IMR-90 (cell line): Measurements from ENCODE around the gene WDR13. TPM values are rescaled to one million over a fixed set of nuclear protein-coding genes. Genes with fewer than 3 reads are reported as not detected.

Source experiments
- ATAC-seq: fragments of 200-7000 bp; cut with Tn5 transposase; 2 replicates; pipeline ENCODE4 v1.9.1; 2020; ENCODE audit warnings: low read depth, mild to moderate bottlenecking, moderate library complexity
- BruUV-seq: library from RNA; stranded (reverse); fragments of 400-500 nt; replicated peaks from 2 replicates; lab custom pipeline; 2021; lab: Mats Ljungman, UMichigan
- CTCF ChIA-PET: fragments of 300-600 bp; formaldehyde crosslinking; extraction: SDS; loops from one replicate; lab custom pipeline; 2021; ENCODE audit warnings: antibody characterized with exemption; lab: Yijun Ruan, JAX
- POLR2A ChIA-PET: fragments of 300-600 bp; sonication (Branson Sonifier 250); formaldehyde crosslinking; loops from one replicate; lab custom pipeline; 2022; ENCODE audit warnings: antibody characterized with exemption; ENCODE audit not compliant: unreplicated experiment; lab: Charles Lee
- DNase-seq: peaks from one replicate; pipeline ENCODE4 v3.0.0; 2013
- H2AFZ ChIP-seq: replicated peaks from 2 replicates; pipeline ENCODE3; 2013; ENCODE audit warnings: low read length, mild to moderate bottlenecking; ENCODE audit not compliant: poor library complexity
- H2AK5ac ChIP-seq: 2 replicates; pipeline ENCODE4 v1.6.1; 2013; ENCODE audit warnings: low read depth, low read length, inconsistent platforms
- H2AK9ac ChIP-seq: replicated peaks from 2 replicates; pipeline ENCODE3; 2013; ENCODE audit warnings: mild to moderate bottlenecking, low read depth, low read length, moderate library complexity; ENCODE audit not compliant: poor library complexity
- H2BK120ac ChIP-seq: 2 replicates; pipeline ENCODE4 v1.6.1; 2013; ENCODE audit warnings: low read depth, low read length, inconsistent platforms
- H2BK15ac ChIP-seq: 3 replicates; pipeline ENCODE4 v1.6.1; 2013; ENCODE audit warnings: low read depth, low read length, inconsistent platforms
- H2BK20ac ChIP-seq: 2 replicates; pipeline ENCODE4 v1.6.1; 2013; ENCODE audit warnings: low read depth, mild to moderate bottlenecking, inconsistent platforms, low read length, moderate library complexity
- H2BK5ac ChIP-seq: 2 replicates; pipeline ENCODE4 v1.6.1; 2013; ENCODE audit warnings: mild to moderate bottlenecking, low read depth, low read length, inconsistent platforms; ENCODE audit not compliant: poor library complexity, severe bottlenecking
- H3K14ac ChIP-seq: replicated peaks from 2 replicates; pipeline ENCODE4 v1.6.1; 2013; ENCODE audit warnings: low read depth, low read length, inconsistent platforms
- H3K18ac ChIP-seq: 2 replicates; pipeline ENCODE4 v1.6.1; 2013; ENCODE audit warnings: low read depth, low read length, control low read depth
- H3K23ac ChIP-seq: 2 replicates; pipeline ENCODE4 v1.6.1; 2013; ENCODE audit warnings: low read depth, low read length, inconsistent platforms
- H3K27ac ChIP-seq: 2 replicates; pipeline ENCODE4 v1.5.1; 2013; ENCODE audit warnings: mild to moderate bottlenecking, control low read depth, low read length; ENCODE audit not compliant: insufficient read depth
- H3K27me3 ChIP-seq: 2 replicates; pipeline ENCODE4 v1.6.1; 2013; ENCODE audit warnings: low read length; ENCODE audit not compliant: control insufficient read depth, insufficient read depth
- H3K36me3 ChIP-seq: 2 replicates; pipeline ENCODE4 v1.6.1; 2013; ENCODE audit warnings: low read length, mixed read lengths; ENCODE audit not compliant: control insufficient read depth, insufficient read depth
- H3K4ac ChIP-seq: 2 replicates; pipeline ENCODE4 v1.6.1; 2013; ENCODE audit warnings: low read depth, low read length, inconsistent platforms
- H3K4me1 ChIP-seq: 2 replicates; pipeline ENCODE4 v1.6.1; 2013; ENCODE audit warnings: low read length, mixed read lengths; ENCODE audit not compliant: control insufficient read depth, insufficient read depth
- H3K4me2 ChIP-seq: 2 replicates; pipeline ENCODE4 v1.6.1; 2013; ENCODE audit warnings: low read depth, mild to moderate bottlenecking, control low read depth, low read length, moderate library complexity
- H3K4me3 ChIP-seq: 2 replicates; pipeline ENCODE4 v1.5.1; 2013; ENCODE audit warnings: low read depth, mild to moderate bottlenecking, control low read depth, low read length, moderate library complexity; ENCODE audit not compliant: insufficient read depth
- H3K56ac ChIP-seq: 2 replicates; pipeline ENCODE4 v1.6.1; 2013; ENCODE audit warnings: low read length, inconsistent platforms; ENCODE audit not compliant: insufficient read depth; ENCODE audit errors: extremely low read depth
- H3K79me1 ChIP-seq, 2 experiments: 2 replicates each; pipeline ENCODE4 v1.6.1; 2013; ENCODE audit warnings: low read length in 2 of 2, inconsistent platforms in 1 of 2, low read depth in 1 of 2
- H3K9ac ChIP-seq: 2 replicates; pipeline ENCODE4 v1.6.1; 2013; ENCODE audit warnings: low read depth, low read length, control low read depth
- H3K9me1 ChIP-seq: 2 replicates; pipeline ENCODE4 v1.6.1; 2013; ENCODE audit warnings: low read length, inconsistent platforms; ENCODE audit not compliant: insufficient read depth
- H3K9me3 ChIP-seq: 2 replicates; pipeline ENCODE4 v1.6.1; 2013; ENCODE audit warnings: low read length; ENCODE audit not compliant: control insufficient read depth, insufficient read depth
- H4K20me1 ChIP-seq: 2 replicates; pipeline ENCODE4 v1.6.1; 2013; ENCODE audit warnings: low read length, inconsistent platforms; ENCODE audit not compliant: insufficient read depth
- H4K5ac ChIP-seq: 2 replicates; pipeline ENCODE4 v1.6.1; 2013; ENCODE audit warnings: mild to moderate bottlenecking, low read depth, low read length, control low read depth
- H4K8ac ChIP-seq, 2 experiments: 2 replicates each; pipeline ENCODE4 v1.6.1; 2013; ENCODE audit warnings: low read depth in 2 of 2, low read length in 2 of 2, control low read depth in 1 of 2, inconsistent platforms in 1 of 2
- H4K91ac ChIP-seq: 2 replicates; pipeline ENCODE4 v1.6.1; 2013; ENCODE audit warnings: low read depth, low read length, inconsistent platforms; ENCODE audit not compliant: insufficient read depth
- BHLHE40 ChIP-seq: fragments of 150-350 bp; IDR thresholded peaks from 2 replicates; pipeline ENCODE4 v1.6.1; 2016; ENCODE audit warnings: mild to moderate bottlenecking, low read depth, low read length
- CEBPB ChIP-seq: IDR thresholded peaks from 2 replicates; pipeline ENCODE4 v1.6.1; 2012; ENCODE audit warnings: low read depth, low read length, improper control_type of control experiment
- CHD1 ChIP-seq: IDR thresholded peaks from 2 replicates; pipeline ENCODE4 v1.6.1; 2012; ENCODE audit warnings: low read depth, low read length, improper control_type of control experiment
- FOS ChIP-seq: fragments of 150-350 bp; IDR thresholded peaks from 2 replicates; pipeline ENCODE4 v1.6.1; 2016; ENCODE audit warnings: low read depth, low read length
- MAFK ChIP-seq: IDR thresholded peaks from 2 replicates; pipeline ENCODE4 v1.6.1; 2012; ENCODE audit warnings: low read depth, low read length, improper control_type of control experiment
- MXI1 ChIP-seq: IDR thresholded peaks from 2 replicates; pipeline ENCODE4 v1.6.1; 2012; ENCODE audit warnings: low read depth, mild to moderate bottlenecking, low read length, moderate library complexity, borderline replicate concordance
- POLR2A ChIP-seq: IDR thresholded peaks from 2 replicates; pipeline ENCODE4 v1.6.1; 2012; ENCODE audit warnings: mild to moderate bottlenecking, low read depth, low read length
- RAD21 ChIP-seq: IDR thresholded peaks from 2 replicates; pipeline ENCODE4 v1.6.1; 2012; ENCODE audit warnings: low read length, improper control_type of control experiment
- RCOR1 ChIP-seq: IDR thresholded peaks from 2 replicates; pipeline ENCODE4 v1.6.1; 2012; ENCODE audit warnings: mild to moderate bottlenecking, low read length, improper control_type of control experiment; ENCODE audit not compliant: insufficient replicate concordance
- RFX5 ChIP-seq: IDR thresholded peaks from 2 replicates; pipeline ENCODE4 v1.8.0; 2012; ENCODE audit warnings: low read depth, mild to moderate bottlenecking, low read length, moderate library complexity
- SMC3 ChIP-seq: fragments of 150-350 bp; IDR thresholded peaks from 2 replicates; pipeline ENCODE4 v1.6.1; 2016; ENCODE audit warnings: low read depth, mild to moderate bottlenecking, antibody characterized with exemption, low read length, moderate library complexity
- WGBS, 2 experiments: methylation state at CpG; one replicate each; pipeline versions ENCODE4 v1.1.5 to v1.1.7; 2013; ENCODE audit warnings: missing lambda C conversion rate in 2 of 2; ENCODE audit not compliant: insufficient read length in 1 of 2; ENCODE audit errors: extremely low coverage in 2 of 2; 5-methylcytosine and 5-hydroxymethylcytosine counted together
- dilution Hi-C: fragments of 300-500 bp; cut with HindIII; formaldehyde crosslinking; loops from one replicate; pipeline ENCODE4 v1.14.3; 2018; ENCODE audit warnings: low sequenced_read_pairs; ENCODE audit not compliant: unreplicated experiment
- in situ Hi-C: fragments of 300-500 bp; cut with MboI; formaldehyde crosslinking; loops from 3 replicates; pipeline ENCODE4 v1.14.3; 2019; ENCODE audit warnings: low sequenced_read_pairs, inconsistent platforms, mixed read lengths
- intact Hi-C: fragments of 100-400 bp; cut with micrococcal nuclease; formaldehyde crosslinking; loops from 2 replicates; pipeline ENCODE4 v1.10.0; 2022
- polyA plus RNA-seq, 3 experiments: library from polyadenylated mRNA; depleted of rRNA; stranded (reverse); fragments of >200 nt; gene quantifications; 2 replicates each; pipeline ENCODE4 v1.2.3, GENCODE V29; 2012; ENCODE audit warnings: low replicate concordance in 1 of 3
- total RNA-seq: library from RNA; depleted of rRNA; stranded (reverse); fragments of >200 nt; gene quantifications from 2 replicates; pipeline ENCODE4 v1.2.3, GENCODE V29; 2012
- TF ChIP-seq, protein P1 (sequence below): fragments of 150-350 bp; IDR thresholded peaks from 2 replicates; pipeline ENCODE4 v1.6.1; 2016; ENCODE audit warnings: low read depth, mild to moderate bottlenecking, low read length, moderate library complexity, borderline replicate concordance
- TF ChIP-seq, protein P2 (sequence below): fragments of 150-350 bp; IDR thresholded peaks from 2 replicates; pipeline ENCODE4 v1.6.1; 2017; ENCODE audit warnings: mild to moderate bottlenecking, antibody characterized with exemption, low read length, low read depth

WDR13 gene
- total and polyA plus RNA-seq, 2 of the 4 experiments (the other 2 are of a cell fraction): 62.7 to 153 TPM

DNA sequence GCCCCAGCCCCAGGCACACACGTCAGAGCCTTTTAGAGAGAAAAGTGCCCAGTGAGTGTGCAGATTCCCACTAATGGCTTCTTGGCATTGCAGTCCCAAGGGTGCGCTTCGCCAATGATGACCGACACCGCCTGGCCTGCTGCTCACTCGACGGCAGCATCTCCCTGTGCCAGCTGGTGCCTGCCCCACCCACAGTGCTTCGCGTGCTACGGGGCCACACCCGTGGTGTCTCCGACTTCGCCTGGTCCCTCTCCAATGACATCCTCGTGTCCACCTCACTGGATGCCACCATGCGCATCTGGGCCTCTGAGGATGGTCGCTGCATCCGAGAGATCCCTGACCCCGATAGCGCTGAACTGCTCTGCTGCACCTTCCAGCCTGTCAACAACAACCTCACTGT, 2.9 kb downstream of the WDR13 start:
- H3K9me3 ChIP-seq: no peaks in the 10 kb centered on the region
- no peak overlapping the region for H2BK20ac ChIP-seq
- peaks cover 28% of the 10 kb centered on the region for H3K36me3 ChIP-seq
- no TSS peak for BruUV-seq
- no peak overlapping the region for H2BK120ac ChIP-seq
- H2AFZ ChIP-seq: no peak overlapping the region
- POLR2A ChIA-PET: no interaction called here
- dilution Hi-C loops (no loop called here), intact Hi-C loops (no loop called here), in situ Hi-C loops (no loop called here)
- no peaks in the 10 kb centered on the region for H3K9me1 ChIP-seq
- no peak overlapping the region for H3K18ac ChIP-seq
- H3K4me2 ChIP-seq: no peak overlapping the region
- H3K14ac ChIP-seq: no peak overlapping the region
- H2AK5ac ChIP-seq: no peak overlapping the region
- H2BK5ac ChIP-seq: no peak overlapping the region
- DNase-seq (no peak), ATAC-seq (no peak)
- H3K4me3 ChIP-seq: no peak overlapping the region
- H3K23ac ChIP-seq: no peak overlapping the region
- no peak overlapping the region for H2BK15ac ChIP-seq
- no peaks in the 10 kb centered on the region for H3K27me3 ChIP-seq
- H3K56ac ChIP-seq: no peak overlapping the region
- WGBS, 2 experiments: 85% methylated on average over 6 of the region's 19 CpGs; no CpG with 5 or more reads in 1 of the 2 experiments
- peak overlapping the region; percentile 37 for H2AK9ac ChIP-seq
- H3K4ac ChIP-seq: no peak overlapping the region
- no peak overlapping the region for H4K8ac ChIP-seq
- H4K20me1 ChIP-seq: no peaks in the 10 kb centered on the region
- TF ChIP-seq, protein P1, sequence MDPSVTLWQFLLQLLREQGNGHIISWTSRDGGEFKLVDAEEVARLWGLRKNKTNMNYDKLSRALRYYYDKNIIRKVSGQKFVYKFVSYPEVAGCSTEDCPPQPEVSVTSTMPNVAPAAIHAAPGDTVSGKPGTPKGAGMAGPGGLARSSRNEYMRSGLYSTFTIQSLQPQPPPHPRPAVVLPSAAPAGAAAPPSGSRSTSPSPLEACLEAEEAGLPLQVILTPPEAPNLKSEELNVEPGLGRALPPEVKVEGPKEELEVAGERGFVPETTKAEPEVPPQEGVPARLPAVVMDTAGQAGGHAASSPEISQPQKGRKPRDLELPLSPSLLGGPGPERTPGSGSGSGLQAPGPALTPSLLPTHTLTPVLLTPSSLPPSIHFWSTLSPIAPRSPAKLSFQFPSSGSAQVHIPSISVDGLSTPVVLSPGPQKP: no peak
- TF ChIP-seq CEBPB (no peak), CHD1 (no peak), MAFK (no peak), RAD21 (no peak), SMC3 (no peak), RCOR1 (no peak), MXI1 (no peak), BHLHE40 (no peak), FOS (no peak), POLR2A (no peak), RFX5 (no peak)
- TF ChIP-seq, protein P2, sequence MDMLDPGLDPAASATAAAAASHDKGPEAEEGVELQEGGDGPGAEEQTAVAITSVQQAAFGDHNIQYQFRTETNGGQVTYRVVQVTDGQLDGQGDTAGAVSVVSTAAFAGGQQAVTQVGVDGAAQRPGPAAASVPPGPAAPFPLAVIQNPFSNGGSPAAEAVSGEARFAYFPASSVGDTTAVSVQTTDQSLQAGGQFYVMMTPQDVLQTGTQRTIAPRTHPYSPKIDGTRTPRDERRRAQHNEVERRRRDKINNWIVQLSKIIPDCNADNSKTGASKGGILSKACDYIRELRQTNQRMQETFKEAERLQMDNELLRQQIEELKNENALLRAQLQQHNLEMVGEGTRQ: no peak
- H3K4me1 ChIP-seq: 0 out of 2 replicates have a peak, but pooled peaks cover 1% of the 10 kb centered on the region
- no peak overlapping the region for H4K5ac ChIP-seq
- no peak overlapping the region for H4K91ac ChIP-seq
- no peak overlapping the region for H3K9ac ChIP-seq
- H3K79me1 ChIP-seq: peaks cover 3 to 10% of the 10 kb centered on the region in 2 experiments; a peak in 2 of 4 replicates
- no peak overlapping the region for H3K27ac ChIP-seq
- CTCF ChIA-PET: no interaction called here
